GM12801 (cell line): ENCODE data around the gene ABCA2.

Source experiments
- CTCF ChIP-seq: IDR thresholded peaks from one replicate; pipeline ENCODE4 v1.5.1; 2011; ENCODE audit warnings: control low read depth; ENCODE audit not compliant: insufficient read length; ENCODE audit errors: extremely low read depth

Gene ABCA2

DNA sequence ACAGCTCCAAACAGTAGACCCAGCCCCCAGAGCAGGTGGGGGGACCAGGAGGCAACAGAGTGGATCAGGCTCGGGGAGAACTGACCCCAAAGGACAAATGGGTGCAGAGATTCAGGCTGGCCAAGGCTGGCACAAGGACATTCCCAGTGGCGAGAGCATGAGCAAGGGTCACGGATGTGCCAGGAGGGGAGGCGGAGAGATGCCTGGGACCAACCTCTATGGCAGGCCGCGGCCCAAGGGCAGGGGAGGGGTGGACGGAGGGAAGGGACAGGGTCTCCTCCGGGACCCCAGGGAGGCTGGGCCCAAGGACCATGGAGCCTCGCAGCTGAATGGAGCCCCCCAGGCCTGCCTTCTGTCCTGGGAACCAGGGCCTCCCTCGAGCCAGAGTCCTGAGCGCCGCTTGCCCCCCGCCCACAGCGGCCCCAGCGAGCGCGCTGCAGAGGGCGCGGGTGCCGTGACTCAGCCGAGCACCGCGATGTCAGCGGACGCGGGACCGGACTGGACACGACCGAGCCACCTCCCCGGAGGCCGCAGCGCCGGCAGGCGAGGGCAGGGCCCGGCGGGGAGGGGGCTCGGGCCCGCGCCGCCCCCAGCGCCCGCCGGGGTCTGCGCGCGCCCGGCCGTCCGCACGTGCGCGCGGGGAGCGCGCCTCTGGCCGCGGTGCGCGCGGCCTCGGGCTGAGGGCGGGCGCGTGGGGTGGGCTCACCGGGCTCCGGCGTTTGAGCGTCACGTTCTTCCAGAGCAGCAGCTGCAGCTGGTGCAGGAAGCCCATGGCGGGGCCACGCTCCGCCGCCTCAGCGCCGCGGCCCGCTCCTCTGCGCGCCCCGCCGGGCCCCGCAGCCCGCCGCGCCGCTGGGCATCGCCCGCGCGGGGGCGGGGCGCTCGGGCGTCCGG, at the start of gene ABCA2:
TSS of gene ABCA2 (minus strand) at position 869 of the 894 bp plus-strand sequence. CDS start at position 772, 97 bp downstream.
- no peak for TF ChIP-seq CTCF

DNA sequence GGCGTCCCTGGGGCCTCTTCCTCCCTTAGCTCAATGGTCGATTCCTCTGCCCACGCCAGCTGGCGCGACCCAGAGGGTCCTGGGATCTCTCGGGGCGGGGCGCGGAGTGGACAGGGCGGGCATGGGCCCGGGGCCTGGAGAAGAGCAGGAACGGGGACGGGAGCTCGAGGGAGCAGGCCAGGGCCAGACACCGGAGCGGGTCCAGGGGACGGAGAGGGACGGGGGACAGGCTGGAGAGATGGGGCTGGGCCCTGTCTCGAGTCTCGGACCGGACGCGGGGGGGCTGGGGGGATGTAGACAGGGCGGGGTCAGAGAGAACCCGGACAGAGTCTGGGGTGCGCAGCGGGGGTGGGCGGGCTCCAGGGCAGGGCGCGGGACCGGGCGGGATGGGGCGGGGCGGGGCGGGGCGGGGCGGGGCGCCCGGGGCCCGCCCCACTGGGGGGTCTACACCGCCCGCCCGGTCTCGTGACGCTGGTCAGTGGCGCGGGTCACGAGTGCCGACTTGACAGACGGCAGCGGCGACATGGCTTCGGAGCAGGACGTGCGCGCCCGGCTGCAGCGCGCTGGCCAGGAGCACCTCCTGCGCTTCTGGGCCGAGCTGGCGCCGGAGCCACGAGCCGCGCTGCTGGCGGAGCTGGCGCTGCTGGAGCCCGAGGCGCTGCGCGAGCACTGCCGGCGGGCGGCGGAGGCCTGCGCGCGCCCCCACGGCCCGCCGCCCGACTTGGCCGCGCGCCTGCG, 49.1 kb upstream of the ABCA2 start, which contains the start of gene UAP1L1:
TSS of gene UAP1L1 (plus strand) at position 508 of the 738 bp plus-strand sequence. CDS start at position 524, 16 bp downstream.
- no peak for TF ChIP-seq CTCF

- no peak for TF ChIP-seq CTCF
Measured at GRCh38 chr9:137076636-137077009, 48.6 kb upstream of the ABCA2 start.

- TF ChIP-seq CTCF = no peak
Measured at GRCh38 chr9:137075275-137075775, 47.3 kb upstream of the ABCA2 start.

GRCh38 chr9:137074657-137075274, 46.7 kb upstream of the ABCA2 start:
- TF ChIP-seq CTCF = no peak

DNA sequence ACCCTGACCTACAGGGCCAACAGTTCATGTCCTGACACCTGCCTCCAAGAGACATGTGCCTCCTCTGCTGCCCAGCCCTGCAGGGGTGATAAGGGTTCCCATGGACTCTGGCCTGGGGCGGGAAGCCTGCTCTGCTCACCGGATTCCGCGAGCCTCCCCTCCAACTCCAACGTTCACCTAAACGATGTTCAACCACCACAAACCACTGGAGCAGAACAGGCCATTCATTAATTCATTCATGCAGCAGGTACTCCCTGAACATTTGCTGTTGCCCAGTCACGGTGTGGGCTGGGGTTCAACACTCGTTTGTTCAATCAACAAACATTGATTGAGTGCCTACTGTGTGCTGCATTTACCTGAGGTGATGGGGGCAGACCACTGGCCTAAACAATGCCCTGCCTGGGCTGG, 46.0 kb upstream of the ABCA2 start:
- TF ChIP-seq CTCF = no peak

DNA sequence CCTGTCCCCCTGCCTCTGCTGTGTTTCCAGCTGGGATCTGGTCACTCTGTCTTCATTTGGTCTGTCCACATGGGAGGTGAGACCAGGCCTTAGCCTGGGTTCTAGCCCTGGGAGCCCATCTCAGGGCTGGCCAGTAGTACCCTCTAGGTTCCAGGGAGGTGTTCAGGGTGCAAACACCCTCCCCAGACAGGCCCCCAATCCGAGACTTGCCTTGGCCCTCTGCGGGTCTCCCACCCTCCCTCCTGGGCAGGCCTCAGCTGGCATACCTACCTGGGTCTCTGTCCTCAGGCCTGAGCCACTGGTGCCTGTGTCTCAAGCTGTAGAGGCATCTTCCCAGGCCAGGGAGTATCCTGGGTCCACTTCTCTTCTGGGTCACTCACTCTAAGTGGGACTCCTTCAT, 43.2 kb upstream of the ABCA2 start:
- TF ChIP-seq CTCF = no peak
